Measurements from ENCODE around the gene HYAL3. TPM values are rescaled to one million over a fixed set of nuclear protein-coding genes. Genes with fewer than 3 reads are reported as not detected.

Gene HYAL3
- total and polyA plus RNA-seq, 11 donors: 1.0 to 3.2 (median 1.6) TPM

DNA sequence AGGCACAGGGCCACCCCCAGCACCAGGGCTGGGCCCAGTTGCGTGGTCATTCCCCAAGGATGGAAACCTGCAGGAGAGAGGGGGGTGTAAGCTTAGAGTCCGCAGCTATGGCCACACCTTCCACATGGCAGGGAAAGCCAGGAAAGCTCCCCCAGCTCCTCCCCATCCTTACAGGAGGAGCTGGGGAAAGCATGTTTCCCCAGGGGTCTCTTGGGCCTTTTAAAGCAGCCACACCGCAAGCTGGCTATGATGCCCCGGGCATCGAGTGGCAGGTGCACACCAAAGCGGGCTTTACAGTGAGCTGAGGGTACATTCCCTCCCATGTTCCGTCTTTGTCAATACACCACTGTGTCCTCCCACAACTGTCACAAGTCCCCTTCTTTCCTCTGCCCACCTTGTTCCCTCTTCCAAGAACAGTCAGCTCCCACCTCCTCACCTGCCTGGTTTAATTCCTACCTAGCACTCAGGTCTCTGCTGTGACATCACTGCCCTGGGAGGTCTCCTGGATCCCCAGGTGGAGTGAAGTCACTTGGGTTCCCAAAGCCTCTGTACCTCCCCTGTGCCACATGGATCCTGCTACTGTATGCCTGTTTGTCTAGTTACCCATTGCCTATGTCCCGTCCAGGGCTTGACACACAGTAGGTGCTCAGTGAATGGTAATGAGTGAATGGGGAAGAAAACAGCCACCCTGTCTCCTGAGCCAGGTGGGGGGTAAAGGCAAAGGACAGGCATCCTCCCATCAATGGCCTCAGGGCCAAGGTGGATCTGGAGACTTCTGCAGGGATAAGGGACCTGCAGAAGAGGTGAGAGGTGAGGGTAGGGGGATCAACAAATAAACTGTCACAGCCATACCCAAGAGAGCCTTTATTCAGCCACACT, 3.4 kb downstream of the HYAL3 start:
- no peak overlapping the region for H3K27ac ChIP-seq
- 84 to 93% (median 87%) methylated on average over 6 to 8 of the region's 8 CpGs for WGBS, 4 donors
- no peaks in the 10 kb centered on the region for H3K9me3 ChIP-seq
- H3K4me3 ChIP-seq: no peak overlapping the region
- intact Hi-C loops (cut with DNase I): loop anchor here in 1 of 10 donors (10.0 kb wide), 1 partner anchor 361 kb away; no protein-coding TSS in a partner anchor
- H3K27me3 ChIP-seq: no peaks in the 10 kb centered on the region
- DNase-seq: no peak
- H3K36me3 ChIP-seq: peaks cover 0 to 8% (median 0%) of the 10 kb centered on the region in 9 donors
- no peak for ATAC-seq
- TF ChIP-seq, protein P1, sequence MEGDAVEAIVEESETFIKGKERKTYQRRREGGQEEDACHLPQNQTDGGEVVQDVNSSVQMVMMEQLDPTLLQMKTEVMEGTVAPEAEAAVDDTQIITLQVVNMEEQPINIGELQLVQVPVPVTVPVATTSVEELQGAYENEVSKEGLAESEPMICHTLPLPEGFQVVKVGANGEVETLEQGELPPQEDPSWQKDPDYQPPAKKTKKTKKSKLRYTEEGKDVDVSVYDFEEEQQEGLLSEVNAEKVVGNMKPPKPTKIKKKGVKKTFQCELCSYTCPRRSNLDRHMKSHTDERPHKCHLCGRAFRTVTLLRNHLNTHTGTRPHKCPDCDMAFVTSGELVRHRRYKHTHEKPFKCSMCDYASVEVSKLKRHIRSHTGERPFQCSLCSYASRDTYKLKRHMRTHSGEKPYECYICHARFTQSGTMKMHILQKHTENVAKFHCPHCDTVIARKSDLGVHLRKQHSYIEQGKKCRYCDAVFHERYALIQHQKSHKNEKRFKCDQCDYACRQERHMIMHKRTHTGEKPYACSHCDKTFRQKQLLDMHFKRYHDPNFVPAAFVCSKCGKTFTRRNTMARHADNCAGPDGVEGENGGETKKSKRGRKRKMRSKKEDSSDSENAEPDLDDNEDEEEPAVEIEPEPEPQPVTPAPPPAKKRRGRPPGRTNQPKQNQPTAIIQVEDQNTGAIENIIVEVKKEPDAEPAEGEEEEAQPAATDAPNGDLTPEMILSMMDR (IDR thresholded peaks at IDR 0.05): no peak
- TF ChIP-seq POLR2A (IDR thresholded peaks at IDR 0.05): no peak
- H3K4me1 ChIP-seq: peaks cover 13 to 50% (median 42%) of the 10 kb centered on the region in 12 donors

DNA sequence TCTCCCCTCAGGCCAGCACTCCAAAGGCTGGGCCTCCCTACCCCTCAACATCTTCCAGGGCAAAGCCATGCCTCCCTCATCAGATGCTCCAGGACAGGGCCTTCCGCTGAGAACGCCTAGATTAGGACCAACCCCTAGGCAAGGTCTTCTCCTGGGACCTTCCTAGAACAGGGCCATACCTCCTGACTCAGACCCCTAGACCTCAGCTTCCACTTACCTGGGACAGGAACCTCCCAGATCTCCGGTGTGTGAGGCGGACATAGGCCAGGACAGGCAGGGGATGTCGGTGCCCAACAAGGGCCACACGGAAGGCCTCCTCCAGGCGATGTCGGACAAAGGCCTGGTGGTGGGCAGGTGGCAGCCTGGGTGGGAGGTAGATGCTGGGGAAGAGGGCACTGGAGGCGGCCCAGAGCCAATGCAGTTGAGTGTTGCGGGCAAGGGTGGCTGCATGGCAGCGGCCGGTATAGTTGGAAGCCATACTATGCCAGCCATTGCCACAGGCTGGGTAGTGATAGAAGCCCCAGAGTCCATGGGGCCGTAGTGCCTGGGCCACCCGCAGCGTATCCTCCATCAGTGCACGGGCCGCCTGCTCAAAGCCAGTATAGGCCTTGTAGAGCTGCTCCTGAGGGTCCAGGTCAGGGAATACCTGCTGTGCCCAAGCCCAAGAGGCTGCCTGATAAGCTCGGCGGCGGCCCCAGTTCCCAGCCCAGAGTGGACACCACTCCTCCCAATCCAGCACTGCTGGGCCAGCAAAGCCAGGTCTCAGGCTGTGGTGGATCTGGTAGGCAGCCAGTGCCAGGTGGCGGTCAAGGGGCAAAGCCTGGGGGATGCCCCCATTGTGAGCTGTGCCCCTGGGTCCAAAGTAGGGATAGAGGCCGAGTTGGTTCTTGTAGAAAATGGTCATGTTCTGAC, 4.5 kb downstream of the HYAL3 start:
- peaks cover 4 to 49% (median 36%) of the 10 kb centered on the region in 12 donors for H3K4me1 ChIP-seq
- intact Hi-C loops (cut with DNase I): loop anchor here in 2 of 10 donors (5.0 to 10.0 kb wide), 2 partner anchors 33 to 360 kb away; partner anchors contain the start of gene TUSC2 (in 1 of the 2)
- DNase-seq: peak in 1 of 5 donors; percentile 9
- H3K27ac ChIP-seq: no peak overlapping the region
- ATAC-seq: no peak
- 90 to 93% (median 92%) methylated on average over 18 to 22 of the region's 22 CpGs for WGBS, 4 donors
- TF ChIP-seq, protein P1 (IDR thresholded peaks at IDR 0.05): no peak
- no peak for TF ChIP-seq POLR2A (IDR thresholded peaks at IDR 0.05)
- H3K27me3 ChIP-seq: no peaks in the 10 kb centered on the region
- H3K4me3 ChIP-seq: no peak overlapping the region
- H3K36me3 ChIP-seq: peaks cover 0 to 14% (median 5%) of the 10 kb centered on the region in 9 donors
- no peaks in the 10 kb centered on the region for H3K9me3 ChIP-seq

DNA sequence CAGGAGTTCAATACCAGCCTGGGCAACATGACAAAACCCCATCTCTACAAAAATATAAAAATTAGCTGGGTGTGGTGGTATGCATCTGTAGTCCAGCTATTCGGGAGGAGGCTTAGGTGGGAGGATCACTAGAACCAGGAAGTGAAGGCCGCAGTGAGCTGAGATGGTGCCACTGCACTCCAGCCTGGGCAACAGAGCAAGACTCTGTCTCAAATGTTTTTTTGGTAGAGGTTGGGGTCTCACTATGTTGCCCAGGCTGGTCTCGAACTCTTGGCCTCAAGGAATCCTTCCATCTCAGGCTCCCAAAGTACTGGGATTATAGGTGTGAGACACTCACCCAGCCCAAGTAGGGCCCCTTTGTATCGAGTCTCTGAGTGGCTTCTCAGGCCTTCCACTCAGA, 5.1 kb downstream of the HYAL3 start:
- intact Hi-C loops (cut with DNase I): loop anchor here in 2 of 10 donors (5.0 to 10.0 kb wide), 2 partner anchors 33 to 359 kb away; partner anchors contain the start of gene TUSC2 (in 1 of the 2)
- Histone ChIP-seq H3K4me3 (no peak overlapping the region), H3K27ac (no peak overlapping the region), H3K27me3 (no peaks in the 10 kb centered on the region), H3K36me3 (peaks cover 0 to 20% (median 11%) of the 10 kb centered on the region in 9 donors), H3K4me1 (peaks cover 4 to 48% (median 34%) of the 10 kb centered on the region in 12 donors), H3K9me3 (no peaks in the 10 kb centered on the region)
- TF ChIP-seq, protein P1 (IDR thresholded peaks at IDR 0.05): no peak
- TF ChIP-seq POLR2A (IDR thresholded peaks at IDR 0.05): no peak
- no peak for ATAC-seq
- 74 to 87% (median 85%) methylated on average over 4 of the region's 4 CpGs for WGBS, 4 donors
- DNase-seq: no peak
